Measurements from ENCODE around the gene PDGFB. TPM values are rescaled to one million over a fixed set of nuclear protein-coding genes. Genes with fewer than 3 reads are reported as not detected.

PDGFB gene
- total RNA-seq, 4 donors from 2014 or later = 12.2 to 22.3 (median 17.5) TPM

DNA sequence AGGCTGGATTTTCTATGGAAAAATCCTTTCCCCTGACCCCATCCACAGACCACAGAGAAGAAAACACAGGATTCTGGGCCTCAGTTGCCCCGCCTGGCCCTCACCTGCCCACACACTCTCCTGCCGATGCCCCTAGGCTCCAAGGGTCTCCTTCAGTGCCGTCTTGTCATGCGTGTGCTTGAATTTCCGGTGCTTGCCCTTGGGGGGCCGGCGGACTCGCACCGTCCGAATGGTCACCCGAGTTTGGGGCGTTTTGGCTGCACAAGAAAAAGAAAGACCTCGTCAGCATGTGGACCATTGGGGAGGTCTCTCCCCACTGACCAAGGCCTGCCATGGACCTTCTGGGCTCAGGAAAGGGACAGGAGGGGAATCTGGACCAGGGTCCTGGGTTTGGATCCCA lies 19.2 kb downstream of the PDGFB start:
- WGBS, 2 donors = 95 to 96% methylated on average over 13 of the region's 13 CpGs
- intact Hi-C loops (cut with DNase I; ENCODE audit: low total_unique reads) = no loop called here
- TF ChIP-seq, protein P1, sequence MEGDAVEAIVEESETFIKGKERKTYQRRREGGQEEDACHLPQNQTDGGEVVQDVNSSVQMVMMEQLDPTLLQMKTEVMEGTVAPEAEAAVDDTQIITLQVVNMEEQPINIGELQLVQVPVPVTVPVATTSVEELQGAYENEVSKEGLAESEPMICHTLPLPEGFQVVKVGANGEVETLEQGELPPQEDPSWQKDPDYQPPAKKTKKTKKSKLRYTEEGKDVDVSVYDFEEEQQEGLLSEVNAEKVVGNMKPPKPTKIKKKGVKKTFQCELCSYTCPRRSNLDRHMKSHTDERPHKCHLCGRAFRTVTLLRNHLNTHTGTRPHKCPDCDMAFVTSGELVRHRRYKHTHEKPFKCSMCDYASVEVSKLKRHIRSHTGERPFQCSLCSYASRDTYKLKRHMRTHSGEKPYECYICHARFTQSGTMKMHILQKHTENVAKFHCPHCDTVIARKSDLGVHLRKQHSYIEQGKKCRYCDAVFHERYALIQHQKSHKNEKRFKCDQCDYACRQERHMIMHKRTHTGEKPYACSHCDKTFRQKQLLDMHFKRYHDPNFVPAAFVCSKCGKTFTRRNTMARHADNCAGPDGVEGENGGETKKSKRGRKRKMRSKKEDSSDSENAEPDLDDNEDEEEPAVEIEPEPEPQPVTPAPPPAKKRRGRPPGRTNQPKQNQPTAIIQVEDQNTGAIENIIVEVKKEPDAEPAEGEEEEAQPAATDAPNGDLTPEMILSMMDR (IDR thresholded peaks at IDR 0.05) = no peak
- TF ChIP-seq POLR2A (IDR thresholded peaks at IDR 0.05) = no peak
- no peak overlapping the region for H3K4me3 ChIP-seq (ENCODE audit: low read depth, poor library complexity, severe bottlenecking)
- DNase-seq (ENCODE audit: low spot score in 2 of 2) = no peak

DNA sequence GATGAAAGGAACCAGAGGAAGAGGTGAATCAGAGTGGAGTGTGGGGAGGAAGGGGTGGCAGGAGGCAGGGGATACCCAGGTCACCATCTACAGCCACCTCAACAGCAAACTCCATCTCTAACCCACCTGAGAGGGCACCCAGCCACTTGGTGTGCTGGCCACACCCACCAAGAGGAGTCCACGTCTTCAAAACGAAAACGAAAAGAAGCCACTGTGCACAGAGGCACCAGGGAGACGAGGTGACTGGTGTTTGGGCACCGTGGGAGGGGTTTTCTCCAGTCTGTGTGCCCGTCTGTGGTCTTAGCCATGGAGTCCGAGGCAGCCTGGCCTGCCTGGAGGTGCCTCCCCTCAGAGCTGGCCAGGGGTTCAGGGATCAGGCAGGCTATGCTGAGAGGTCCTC lies 20.2 kb downstream of the PDGFB start:
- no peak overlapping the region for H3K4me3 ChIP-seq (ENCODE audit: low read depth, poor library complexity, severe bottlenecking)
- TF ChIP-seq POLR2A (IDR thresholded peaks at IDR 0.05) = no peak
- WGBS, 2 donors = 85 to 89% methylated on average over 7 of the region's 7 CpGs
- no peak for DNase-seq (ENCODE audit: low spot score in 2 of 2)
- intact Hi-C loops (cut with DNase I; ENCODE audit: low total_unique reads) = no loop called here

DNA sequence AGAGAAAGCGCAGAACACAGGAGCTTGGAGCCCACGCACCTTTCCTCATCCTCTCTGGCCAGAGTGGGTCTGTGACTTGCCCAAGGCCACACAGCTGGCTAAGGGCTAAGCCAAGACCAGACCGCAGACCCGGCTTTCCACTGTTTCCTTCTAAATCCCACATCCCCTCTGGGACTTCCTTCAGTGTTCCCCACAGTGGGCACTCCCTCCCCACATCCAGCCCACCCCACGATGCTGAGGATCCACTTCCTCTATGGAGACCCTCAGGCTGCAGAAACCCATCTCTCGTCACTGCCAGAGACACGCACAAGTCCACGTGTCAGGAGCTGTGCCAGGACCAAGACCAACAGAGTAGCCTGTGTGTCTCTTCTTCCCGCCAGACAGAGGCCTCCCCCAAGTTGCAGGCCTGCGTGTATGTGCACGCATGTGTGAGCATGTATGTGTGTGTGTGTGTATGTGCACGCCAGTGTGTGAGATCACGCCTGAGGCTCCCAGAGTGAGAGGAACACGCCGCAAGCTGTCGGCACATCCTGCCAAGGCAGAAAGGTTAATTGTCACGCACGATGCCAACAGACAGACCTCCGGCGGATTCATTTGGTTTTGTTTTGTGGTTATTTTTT lies 21.6 kb downstream of the PDGFB start:
- intact Hi-C loops (cut with DNase I; ENCODE audit: low total_unique reads) = no loop called here
- H3K4me3 ChIP-seq (ENCODE audit: low read depth, poor library complexity, severe bottlenecking) = no peak overlapping the region
- 40 to 56% methylated on average over 20 of the region's 20 CpGs for WGBS, 2 donors
- TF ChIP-seq, protein P1 (IDR thresholded peaks at IDR 0.05) = no peak
- TF ChIP-seq POLR2A (IDR thresholded peaks at IDR 0.05) = no peak
- no peak for DNase-seq (ENCODE audit: low spot score in 2 of 2)

DNA sequence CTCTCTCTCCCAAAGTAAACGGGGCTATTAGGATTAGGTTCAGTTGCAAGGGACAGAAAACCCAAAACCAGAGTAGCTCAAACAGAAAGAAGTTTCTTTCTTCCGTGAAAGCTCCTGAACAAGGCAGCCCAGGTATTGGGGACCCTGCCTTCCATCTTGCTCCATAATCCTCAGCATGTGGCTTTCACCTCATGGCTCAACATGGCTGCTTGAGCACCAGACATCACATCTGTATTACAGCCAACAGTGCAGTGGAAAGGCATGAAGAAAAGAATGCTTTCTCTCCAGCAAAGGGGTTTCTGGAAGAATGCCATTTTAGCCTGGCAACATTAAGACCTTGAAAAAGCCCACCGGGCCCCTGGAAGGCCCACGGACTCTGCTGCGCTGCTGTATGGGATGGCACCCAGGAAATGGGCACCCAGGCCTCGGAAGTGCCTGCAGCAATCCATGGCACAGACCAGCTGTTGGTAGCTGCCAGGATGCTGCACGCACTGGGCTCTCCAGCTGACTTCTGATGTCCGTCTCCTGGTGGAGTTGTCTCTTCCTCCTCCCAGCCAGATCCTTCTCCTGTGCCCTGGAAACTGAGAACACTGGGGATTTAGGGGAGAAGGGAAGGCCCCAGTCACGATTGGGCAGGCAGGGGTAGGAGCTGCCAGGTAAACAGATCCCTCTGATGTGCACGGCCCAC lies 22.6 kb downstream of the PDGFB start:
- no peak for DNase-seq (ENCODE audit: low spot score in 2 of 2)
- TF ChIP-seq, protein P1 (IDR thresholded peaks at IDR 0.05) = no peak
- TF ChIP-seq POLR2A (IDR thresholded peaks at IDR 0.05) = no peak
- no peak overlapping the region for H3K4me3 ChIP-seq (ENCODE audit: low read depth, poor library complexity, severe bottlenecking)
- WGBS, 2 donors = 85 to 88% methylated on average over 10 of the region's 10 CpGs
- intact Hi-C loops (cut with DNase I; ENCODE audit: low total_unique reads) = no loop called here

DNA sequence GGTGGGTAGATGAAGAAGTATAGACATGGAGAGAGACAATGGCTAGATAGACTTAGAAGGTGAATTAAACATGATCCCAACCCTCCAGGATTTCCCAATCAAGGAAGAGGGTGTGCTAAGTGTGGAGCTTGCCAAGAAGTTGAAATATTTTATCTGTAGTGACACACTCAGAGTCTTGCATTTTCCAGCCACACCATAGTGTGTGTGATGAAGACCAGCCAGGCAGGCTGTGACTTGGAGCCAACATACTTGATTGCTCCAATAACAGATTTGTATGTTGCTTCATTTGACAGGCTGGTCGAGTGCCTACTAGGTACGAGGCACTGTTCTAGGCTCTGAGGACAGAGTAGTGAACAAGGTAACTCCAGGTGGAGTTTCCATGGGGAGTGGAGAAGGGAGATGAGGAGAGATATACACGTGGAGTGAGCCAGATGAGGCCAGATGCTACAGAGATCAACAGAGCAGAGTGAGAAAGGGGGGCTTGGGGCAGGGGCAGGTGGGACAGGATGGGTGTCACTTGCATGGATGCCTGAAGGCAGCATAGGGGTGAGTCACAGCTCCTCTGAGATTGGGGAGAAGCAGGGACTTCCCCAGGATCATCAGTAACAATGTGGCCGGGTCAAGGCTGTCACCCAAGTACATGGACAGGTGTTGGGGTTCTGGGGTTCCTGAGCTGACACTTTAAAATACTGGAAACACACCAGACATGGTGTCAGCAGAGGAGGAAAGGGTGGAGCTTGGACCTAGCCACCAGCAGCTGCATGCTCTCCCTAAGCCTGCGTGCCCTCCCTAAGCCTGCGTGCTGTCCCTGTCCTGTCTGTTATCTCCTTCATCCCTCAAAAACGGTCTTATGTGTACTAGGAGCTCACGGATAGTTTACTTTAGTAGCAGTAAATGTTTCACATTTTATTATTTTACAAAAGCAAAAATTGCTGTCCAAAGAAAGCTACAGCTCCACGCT lies 23.6 kb downstream of the PDGFB start:
- WGBS, 2 donors = 54 to 56% methylated on average over 9 of the region's 9 CpGs
- DNase-seq (ENCODE audit: low spot score in 2 of 2) = peak in 1 of 2 donors; percentile 79
- intact Hi-C loops (cut with DNase I; ENCODE audit: low total_unique reads) = no loop called here

More for the DNA sequence above, 23.6 kb downstream of the PDGFB start:
- H3K4me3 ChIP-seq (ENCODE audit: low read depth, poor library complexity, severe bottlenecking) = no peak overlapping the region
- no peak for TF ChIP-seq POLR2A (IDR thresholded peaks at IDR 0.05)
- TF ChIP-seq, protein P1 (IDR thresholded peaks at IDR 0.05) = no peak
